ENCODE data around the gene KATNIP. TPM values are rescaled to one million over a fixed set of nuclear protein-coding genes. Genes with fewer than 3 reads are reported as not detected.

Gene KATNIP
- polyA plus RNA-seq, 1 donor (not counting 4 experiments of a cell fraction or from before 2014, with no cell fraction given): 19.0 TPM

GRCh38 chr16:27538528-27538927 lies 11.4 kb upstream of the KATNIP start:
- no peak overlapping the region for H2AFZ ChIP-seq (ENCODE audit: control insufficient read depth, low read length)
- H3K9ac ChIP-seq (ENCODE audit: control insufficient read depth, extremely low read depth, insufficient read depth, low read length): no peak overlapping the region
- dilution Hi-C loops (cut with MboI; ENCODE audit: extremely low pct_ligation_motif_present, low sequenced_read_pairs): no loop called here
- TF ChIP-seq EZH2 (IDR thresholded peaks at IDR 0.05; ENCODE audit: low read length) (no peak), CTCF (optimal IDR thresholded peaks at IDR 0.05 in 1 of 3, IDR thresholded peaks at IDR 0.05 in 1 of 3, conservative IDR thresholded peaks at IDR 0.05 in 1 of 3; ENCODE audit: extremely low read depth in 1 of 3, insufficient read depth in 2 of 3, low read length in 3 of 3) (no peak)
- H3K4me2 ChIP-seq (ENCODE audit: control insufficient read depth, extremely low read depth, insufficient read depth, low read depth, low read length): no peak overlapping the region
- no peaks in the 10 kb centered on the region for H3K27me3 ChIP-seq (ENCODE audit: control insufficient read depth, extremely low read depth, insufficient read depth, low read length)
- H3K9me1 ChIP-seq (ENCODE audit: control insufficient read depth, extremely low read depth, insufficient read depth, low read length): peaks cover 2% of the 10 kb centered on the region
- H3K9me3 ChIP-seq (ENCODE audit: control insufficient read depth, low read depth, low read length): no peaks in the 10 kb centered on the region
- H4K20me1 ChIP-seq (ENCODE audit: control insufficient read depth, extremely low read depth, insufficient read depth, low read length): no peaks in the 10 kb centered on the region
- no peaks in the 10 kb centered on the region for H3K79me2 ChIP-seq (ENCODE audit: control insufficient read depth, insufficient read depth, low read length)
- no peak overlapping the region for H3K27ac ChIP-seq (ENCODE audit: control insufficient read depth, insufficient read depth, low read length)
- peaks cover 38 to 49% of the 10 kb centered on the region in 2 experiments for H3K36me3 ChIP-seq (ENCODE audit: control insufficient read depth in 2 of 2, extremely low read depth in 1 of 2, insufficient read depth in 2 of 2, low read length in 2 of 2)
- no peak for DNase-seq (ENCODE audit: low read depth, low spot score)
- H3K4me3 ChIP-seq (ENCODE audit: control insufficient read depth in 2 of 3, extremely low read depth in 1 of 3, insufficient read depth in 2 of 3, low read depth in 1 of 3, low read length in 3 of 3): no peak overlapping the region
- no peak for FAIRE-seq
- H3K4me1 ChIP-seq (ENCODE audit: control insufficient read depth, extremely low read depth, insufficient read depth, low read length): no peaks in the 10 kb centered on the region

- Histone ChIP-seq H3K79me2 (ENCODE audit: control insufficient read depth, insufficient read depth, low read length) (no peaks in the 10 kb centered on the region), H3K36me3 (ENCODE audit: control insufficient read depth in 2 of 2, extremely low read depth in 1 of 2, insufficient read depth in 2 of 2, low read length in 2 of 2) (peaks cover 42 to 52% of the 10 kb centered on the region in 2 experiments), H4K20me1 (ENCODE audit: control insufficient read depth, extremely low read depth, insufficient read depth, low read length) (no peaks in the 10 kb centered on the region), H3K4me2 (ENCODE audit: control insufficient read depth, extremely low read depth, insufficient read depth, low read depth, low read length) (no peak overlapping the region), H3K27me3 (ENCODE audit: control insufficient read depth, extremely low read depth, insufficient read depth, low read length) (no peaks in the 10 kb centered on the region), H3K9me3 (ENCODE audit: control insufficient read depth, low read depth, low read length) (no peaks in the 10 kb centered on the region), H2AFZ (ENCODE audit: control insufficient read depth, low read length) (no peak overlapping the region), H3K27ac (ENCODE audit: control insufficient read depth, insufficient read depth, low read length) (no peak overlapping the region), H3K4me1 (ENCODE audit: control insufficient read depth, extremely low read depth, insufficient read depth, low read length) (no peaks in the 10 kb centered on the region), H3K9ac (ENCODE audit: control insufficient read depth, extremely low read depth, insufficient read depth, low read length) (no peak overlapping the region), H3K4me3 (ENCODE audit: control insufficient read depth in 2 of 3, extremely low read depth in 1 of 3, insufficient read depth in 2 of 3, low read depth in 1 of 3, low read length in 3 of 3) (no peak overlapping the region), H3K9me1 (ENCODE audit: control insufficient read depth, extremely low read depth, insufficient read depth, low read length) (peaks cover 2% of the 10 kb centered on the region)
- no peak for TF ChIP-seq CTCF (optimal IDR thresholded peaks at IDR 0.05 in 1 of 3, IDR thresholded peaks at IDR 0.05 in 1 of 3, conservative IDR thresholded peaks at IDR 0.05 in 1 of 3; ENCODE audit: extremely low read depth in 1 of 3, insufficient read depth in 2 of 3, low read length in 3 of 3)
- no peak for TF ChIP-seq EZH2 (IDR thresholded peaks at IDR 0.05; ENCODE audit: low read length)
- FAIRE-seq (no peak), DNase-seq (ENCODE audit: low read depth, low spot score) (no peak)
- dilution Hi-C loops (cut with MboI; ENCODE audit: extremely low pct_ligation_motif_present, low sequenced_read_pairs): no loop called here
Observed at GRCh38 chr16:27539120-27539519, 10.8 kb upstream of the KATNIP start.
